Testis (tissue), 2 donors: Measurements from ENCODE around the gene NFKBIE.

ENCODE experiments used
- POLR2A ChIP-seq: fragments of 450-650 bp; IDR thresholded peaks from one replicate; pipeline ENCODE4 v1.6.1; 2017; ENCODE audit warnings: antibody characterized with exemption, mild to moderate bottlenecking, moderate library complexity
- TF ChIP-seq, protein P1 (sequence below), 3 experiments: fragments of 450-650 bp in 2 of 3; fragments of 200-600 bp in 1 of 3; sonication (generic) in 1 of 3; IDR thresholded peaks; one replicate each; pipeline ENCODE4 v1.5.1; 2016 to 2019; ENCODE audit warnings: antibody characterized with exemption in 3 of 3, mild to moderate bottlenecking in 2 of 3, moderate library complexity in 1 of 3

DNA sequence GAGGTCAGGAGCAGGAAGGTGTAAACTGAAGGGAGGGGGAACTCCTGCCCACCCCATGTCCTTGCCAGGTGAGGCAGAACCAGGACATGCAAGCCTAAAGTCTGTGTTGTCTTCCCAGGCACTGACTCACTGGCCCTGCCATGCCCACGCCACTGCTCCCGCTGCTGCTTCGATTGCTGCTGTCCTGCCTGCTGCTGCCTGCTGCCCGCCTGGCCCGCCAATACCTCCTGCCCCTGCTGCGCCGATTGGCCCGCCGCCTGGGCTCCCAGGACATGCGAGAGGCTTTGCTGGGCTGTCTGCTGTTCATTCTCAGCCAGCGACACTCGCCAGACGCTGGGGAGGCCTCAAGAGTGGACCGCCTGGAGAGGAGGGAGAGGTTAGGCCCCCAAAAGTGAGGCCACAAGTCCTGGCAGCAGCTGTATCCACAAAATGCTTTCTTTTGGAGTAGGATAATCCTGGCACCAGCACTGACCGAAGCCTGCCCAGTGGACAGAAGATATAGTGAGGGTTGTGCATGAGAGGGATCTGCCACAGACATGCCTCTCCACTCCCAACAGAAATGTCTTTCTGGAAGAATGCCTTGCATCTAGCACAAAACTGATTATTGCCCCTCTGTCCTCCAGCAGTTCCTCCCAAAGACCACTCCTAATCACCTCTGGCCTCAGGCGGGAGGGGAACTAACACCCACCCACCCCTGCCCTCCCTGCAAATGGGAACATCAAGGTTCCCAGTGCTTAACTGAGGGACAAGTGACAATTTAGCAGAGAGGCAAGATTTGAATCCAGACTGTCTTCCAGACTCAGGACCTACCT, 47.8 kb downstream of the NFKBIE start:
- no peak for TF ChIP-seq POLR2A
- TF ChIP-seq, protein P1, sequence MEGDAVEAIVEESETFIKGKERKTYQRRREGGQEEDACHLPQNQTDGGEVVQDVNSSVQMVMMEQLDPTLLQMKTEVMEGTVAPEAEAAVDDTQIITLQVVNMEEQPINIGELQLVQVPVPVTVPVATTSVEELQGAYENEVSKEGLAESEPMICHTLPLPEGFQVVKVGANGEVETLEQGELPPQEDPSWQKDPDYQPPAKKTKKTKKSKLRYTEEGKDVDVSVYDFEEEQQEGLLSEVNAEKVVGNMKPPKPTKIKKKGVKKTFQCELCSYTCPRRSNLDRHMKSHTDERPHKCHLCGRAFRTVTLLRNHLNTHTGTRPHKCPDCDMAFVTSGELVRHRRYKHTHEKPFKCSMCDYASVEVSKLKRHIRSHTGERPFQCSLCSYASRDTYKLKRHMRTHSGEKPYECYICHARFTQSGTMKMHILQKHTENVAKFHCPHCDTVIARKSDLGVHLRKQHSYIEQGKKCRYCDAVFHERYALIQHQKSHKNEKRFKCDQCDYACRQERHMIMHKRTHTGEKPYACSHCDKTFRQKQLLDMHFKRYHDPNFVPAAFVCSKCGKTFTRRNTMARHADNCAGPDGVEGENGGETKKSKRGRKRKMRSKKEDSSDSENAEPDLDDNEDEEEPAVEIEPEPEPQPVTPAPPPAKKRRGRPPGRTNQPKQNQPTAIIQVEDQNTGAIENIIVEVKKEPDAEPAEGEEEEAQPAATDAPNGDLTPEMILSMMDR (IDR thresholded peaks at IDR 0.05): no peak
